ENCODE data around the gene TTI1. TPM values are rescaled to one million over a fixed set of nuclear protein-coding genes. Genes with fewer than 3 reads are reported as not detected.

Gene TTI1
- total and polyA plus RNA-seq, 2 donors (not counting 1 experiment from before 2014, with no cell fraction given): 13.9 to 33.9 TPM

GRCh38 chr20:37991157-37991866, 41.9 kb downstream of the TTI1 start:
- H3K27ac Mint-ChIP-seq: no peak overlapping the region
- peaks cover 18% of the 10 kb centered on the region for H3K4me1 Mint-ChIP-seq
- ChIA-PET CTCF (interaction anchor here (0.5 to 5.6 kb wide), 14 partner anchors 8 to 796 kb away, joined by 3 to 87 read pairs (median 4); partner anchors contain the start of gene VSTM2L), POLR2A (interaction anchor here (0.6 kb wide), 1 partner anchor 593 kb away, joined by 4 read pairs; no protein-coding TSS in a partner anchor)
- no peak for ATAC-seq (ENCODE audit: low read depth)
- peaks cover 13 to 18% of the 10 kb centered on the region in 2 donors for H3K4me1 ChIP-seq (ENCODE audit: control insufficient read depth in 2 of 2, insufficient read depth in 2 of 2, low read length in 2 of 2)
- H3K4me2 ChIP-seq (replicated peaks; ENCODE audit: low read depth, low read length, poor library complexity, severe bottlenecking): peak overlapping the region; percentile 49
- H3K4me3 Mint-ChIP-seq: no peak overlapping the region
- no peaks in the 10 kb centered on the region for H3K79me2 ChIP-seq (ENCODE audit: control insufficient read depth, insufficient read depth, low read length)
- intact Hi-C loops (cut with micrococcal nuclease): loop anchor here (5.0 to 10.0 kb wide), 2 partner anchors 234 to 797 kb away; no protein-coding TSS in a partner anchor
- H3K27ac ChIP-seq (ENCODE audit: low read length in 2 of 2): no peak overlapping the region
- H3K4me3 ChIP-seq (ENCODE audit: control extremely low read depth in 1 of 5, extremely low read depth in 1 of 5, insufficient read depth in 1 of 5, low read depth in 2 of 5, low read length in 4 of 5): no peak overlapping the region
- DNase-seq: no peak
- TF ChIP-seq EZH2 (IDR thresholded peaks at IDR 0.05; ENCODE audit: borderline replicate concordance, insufficient read depth, low read depth, low read length, poor library complexity, severe bottlenecking) (no peak), CTCF (IDR thresholded peaks at IDR 0.05) (no peak)
- WGBS (ENCODE audit: insufficient coverage): 84% methylated on average over 4 of the region's 4 CpGs
- no peaks in the 10 kb centered on the region for H3K27me3 ChIP-seq (replicated peaks in 1 of 4; ENCODE audit: control extremely low read depth in 1 of 4, control insufficient read depth in 3 of 4, insufficient read depth in 4 of 4, low read length in 3 of 4)
- H2AFZ ChIP-seq (ENCODE audit: insufficient read depth, low read depth, low read length, poor library complexity, severe bottlenecking): no peak overlapping the region
- H3K36me3 ChIP-seq (replicated peaks in 1 of 2; ENCODE audit: control extremely low read depth in 1 of 2, control insufficient read depth in 1 of 2, extremely low read depth in 1 of 2, insufficient read depth in 2 of 2, low read length in 1 of 2): peaks cover 4 to 71% of the 10 kb centered on the region in 2 experiments
- peak overlapping the region; percentile 39 for H3K9ac ChIP-seq (ENCODE audit: low read length)
- peaks cover 6% of the 10 kb centered on the region for H4K20me1 ChIP-seq (ENCODE audit: control insufficient read depth, insufficient read depth, low read length, poor library complexity, severe bottlenecking)
- no peaks in the 10 kb centered on the region for H3K9me3 ChIP-seq (ENCODE audit: control extremely low read depth in 1 of 3, control insufficient read depth in 2 of 3, insufficient read depth in 1 of 3, low read length in 2 of 3)
- no peaks in the 10 kb centered on the region for H3K27me3 Mint-ChIP-seq
- H3K9me3 Mint-ChIP-seq (ENCODE audit: insufficient read depth): no peaks in the 10 kb centered on the region

Measured in B cell (primary cell).